ENCODE results near the gene NBPF20.
A peak's percentile ranks its signal among the peaks of the same experiment; 100 is the strongest.
"Not testable (repeated sequence)": the region's sequence is repeated elsewhere in the genome, so short reads cannot be mapped to it uniquely, and the experiment has no call there.

Gene NBPF20

GRCh38 chr1:145431363-145432256 lies 6.2 kb upstream of the NBPF20 start:
- not testable (repeated sequence) for H3K4me3 ChIP-seq (ENCODE audit: low read depth, low read length)

- H3K4me3 ChIP-seq (ENCODE audit: low read depth, low read length), result not testable (repeated sequence)
Observed at GRCh38 chr1:145430830-145431229, 5.4 kb upstream of the NBPF20 start.

- not testable (repeated sequence) for H3K4me3 ChIP-seq (ENCODE audit: low read depth, low read length)
Observed at GRCh38 chr1:145429329-145429728, 3.9 kb upstream of the NBPF20 start.

GRCh38 chr1:145424612-145425435 lies 579 bp downstream of the NBPF20 start:
- H3K4me3 ChIP-seq (ENCODE audit: low read depth, low read length), result peak overlapping the region; percentile 71

- not testable (repeated sequence) for H3K4me3 ChIP-seq (ENCODE audit: low read depth, low read length)
Observed at GRCh38 chr1:145415149-145415548, 10.3 kb downstream of the NBPF20 start.

GRCh38 chr1:145407266-145407665 lies 18.1 kb downstream of the NBPF20 start:
- not testable (repeated sequence) for H3K4me3 ChIP-seq (ENCODE audit: low read depth, low read length)

GRCh38 chr1:145404949-145405348 lies 20.5 kb downstream of the NBPF20 start:
- not testable (repeated sequence) for H3K4me3 ChIP-seq (ENCODE audit: low read depth, low read length)

GRCh38 chr1:145400701-145401100 lies 24.7 kb downstream of the NBPF20 start:
- H3K4me3 ChIP-seq (ENCODE audit: low read depth, low read length), result not testable (repeated sequence)

Data from GM12875 (cell line).